H1 (cell line): ENCODE data around the gene TMEM59L.

Experiments
- ASH2L ChIP-seq: fragments of 200-600, 300-600 bp; sonication (generic); IDR thresholded peaks from one replicate; pipeline ENCODE4 v1.7.1; 2017; ENCODE audit warnings: low read length
- CREB1 ChIP-seq: IDR thresholded peaks from 2 replicates; pipeline ENCODE4 v1.6.1; 2012; ENCODE audit warnings: inconsistent platforms
- RAD21 ChIP-seq, 2 experiments: IDR thresholded peaks in 1 of 2; conservative IDR thresholded peaks in 1 of 2; 2 replicates each; pipeline ENCODE4 v1.6.1; 2011; ENCODE audit warnings: low read depth in 2 of 2, low read length in 2 of 2, improper control_type of control experiment in 1 of 2, inconsistent platforms in 1 of 2, mild to moderate bottlenecking in 1 of 2, moderate library complexity in 1 of 2
- RBBP5 ChIP-seq: IDR thresholded peaks from 2 replicates; pipeline ENCODE4 v1.7.1; 2012; ENCODE audit warnings: low read depth, mild to moderate bottlenecking, inconsistent platforms, low read length, moderate library complexity, borderline replicate concordance
- TF ChIP-seq, protein P1 (sequence below), 3 experiments: IDR thresholded peaks; 1 replicate in 2 of 3; 2 replicates in 1 of 3; pipeline versions ENCODE4 v1.5.1 to v1.6.1; 2011; ENCODE audit warnings: low read length in 3 of 3, mild to moderate bottlenecking in 3 of 3, inconsistent platforms in 2 of 3, low read depth in 1 of 3, moderate library complexity in 1 of 3; ENCODE audit not compliant: insufficient read depth in 1 of 3; ENCODE audit errors: control extremely low read depth in 1 of 3

DNA sequence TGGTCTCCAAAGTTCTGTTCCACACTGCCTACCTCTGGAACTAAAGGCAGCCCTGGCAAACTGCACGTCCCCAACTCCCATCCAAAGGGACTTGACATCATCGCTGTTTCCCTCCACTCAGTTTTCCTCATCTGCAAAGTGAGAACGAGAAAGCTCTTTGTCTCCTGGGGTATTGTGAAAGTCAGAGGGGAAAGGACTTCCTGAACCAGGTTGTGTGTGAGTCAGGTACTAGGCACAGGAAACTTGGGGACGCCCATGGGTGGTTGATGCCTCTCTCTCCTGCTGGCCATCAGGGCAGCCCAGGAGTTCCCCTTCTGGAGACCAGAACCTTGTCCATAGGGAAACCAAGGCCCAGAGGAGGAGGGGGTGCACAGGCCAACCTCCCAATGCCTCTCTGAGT lies 10.8 kb upstream of the TMEM59L start:
- TF ChIP-seq CREB1 = no peak
- TF ChIP-seq, protein P1, sequence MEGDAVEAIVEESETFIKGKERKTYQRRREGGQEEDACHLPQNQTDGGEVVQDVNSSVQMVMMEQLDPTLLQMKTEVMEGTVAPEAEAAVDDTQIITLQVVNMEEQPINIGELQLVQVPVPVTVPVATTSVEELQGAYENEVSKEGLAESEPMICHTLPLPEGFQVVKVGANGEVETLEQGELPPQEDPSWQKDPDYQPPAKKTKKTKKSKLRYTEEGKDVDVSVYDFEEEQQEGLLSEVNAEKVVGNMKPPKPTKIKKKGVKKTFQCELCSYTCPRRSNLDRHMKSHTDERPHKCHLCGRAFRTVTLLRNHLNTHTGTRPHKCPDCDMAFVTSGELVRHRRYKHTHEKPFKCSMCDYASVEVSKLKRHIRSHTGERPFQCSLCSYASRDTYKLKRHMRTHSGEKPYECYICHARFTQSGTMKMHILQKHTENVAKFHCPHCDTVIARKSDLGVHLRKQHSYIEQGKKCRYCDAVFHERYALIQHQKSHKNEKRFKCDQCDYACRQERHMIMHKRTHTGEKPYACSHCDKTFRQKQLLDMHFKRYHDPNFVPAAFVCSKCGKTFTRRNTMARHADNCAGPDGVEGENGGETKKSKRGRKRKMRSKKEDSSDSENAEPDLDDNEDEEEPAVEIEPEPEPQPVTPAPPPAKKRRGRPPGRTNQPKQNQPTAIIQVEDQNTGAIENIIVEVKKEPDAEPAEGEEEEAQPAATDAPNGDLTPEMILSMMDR (IDR thresholded peaks at IDR 0.05; ENCODE audit: control extremely low read depth in 1 of 3, insufficient read depth in 1 of 3, low read depth in 1 of 3, low read length in 3 of 3) = no peak
- no peak for TF ChIP-seq ASH2L
- no peak for TF ChIP-seq RAD21 (IDR thresholded peaks at IDR 0.05 in 1 of 2, conservative IDR thresholded peaks at IDR 0.05 in 1 of 2; ENCODE audit: low read depth in 2 of 2, low read length in 2 of 2)
- no peak for TF ChIP-seq RBBP5
